Adrenal gland (tissue), 12 donors: Measurements from ENCODE around the gene KCNC1. TPM values are rescaled to one million over a fixed set of nuclear protein-coding genes. Genes with fewer than 3 reads are reported as not detected.

Source experiments
- DNase-seq, 7 donors: peaks; one replicate each; pipeline ENCODE4 v3.0.0-alpha.2; 2019 to 2020
- H3K27ac ChIP-seq, 5 donors: fragments of 200-600 bp; sonication (generic) in 4 of 5; 1 replicate in 3 of 5; 2 replicates in 2 of 5; pipeline versions ENCODE4 v1.5.1 to v1.8.0; 2016 to 2020; ENCODE audit warnings: mild to moderate bottlenecking in 1 of 5
- H3K27me3 ChIP-seq: fragments of 200-600 bp; 2 replicates; pipeline ENCODE4 v1.8.0; 2021
- H3K36me3 ChIP-seq, 2 donors: fragments of 200-600 bp; replicated peaks in 1 of 2; 1 replicate in 1 of 2; 2 replicates in 1 of 2; pipeline versions ENCODE4 v1.5.1 to v1.8.0; 2018 to 2022
- H3K4me1 ChIP-seq, 2 donors: fragments of 200-600 bp; replicated peaks in 1 of 2; 1 replicate in 1 of 2; 2 replicates in 1 of 2; pipeline versions ENCODE4 v1.5.1 to v1.8.0; 2018 to 2021
- H3K4me3 ChIP-seq, 4 donors: fragments of 200-600 bp; sonication (generic) in 3 of 4; one replicate each; pipeline ENCODE4 v1.5.1; 2016 to 2018
- H3K9me3 ChIP-seq, 3 donors: fragments of 200-600 bp; sonication (generic) in 1 of 3; replicated peaks in 1 of 3; 1 replicate in 2 of 3; 2 replicates in 1 of 3; pipeline versions ENCODE4 v1.5.1 to v1.8.0; 2016 to 2021
- POLR2A ChIP-seq, 2 donors: fragments of 450-650 bp; IDR thresholded peaks; one replicate each; pipeline ENCODE4 v1.6.1; 2017; ENCODE audit warnings: antibody characterized with exemption in 2 of 2, mild to moderate bottlenecking in 2 of 2, moderate library complexity in 1 of 2
- WGBS, 4 donors: extraction: QIAGEN DNeasy Blood & Tissue Kit in 2 of 4; methylation state at CpG; one replicate each; pipeline versions ENCODE4 v1.1.5 to v1.1.7; 2013 to 2017; 5-methylcytosine and 5-hydroxymethylcytosine counted together
- intact Hi-C, 2 donors: fragments of 100-400 bp; cut with DNase I; formaldehyde crosslinking; loops; one replicate each; pipeline versions ENCODE4 v1.14.1 to v1.15.0; 2022 to 2023
- polyA plus RNA-seq, 3 donors: library from polyadenylated mRNA; stranded (reverse); fragments of 200-250 nt in 2 of 3; fragments of 350-450 nt in 1 of 3; fragmentation: Illumina TruSeq in 1 of 3; extraction: RNeasy Lipid Tissue Mini Kit (QIAGEN cat#74804) in 1 of 3; gene quantifications; one replicate each; pipeline ENCODE4 v1.2.3, GENCODE V29; 2013 to 2014
- total RNA-seq, 9 donors: library from RNA; depleted of rRNA in 4 of 9; stranded (reverse); fragments of >200 nt in 4 of 9; fragments of 120-200 nt in 1 of 9; fragmentation: NEBNext Ultra II Directional in 1 of 9; extraction: Animal tissue kit (Norgen Biotek cat#: 25700) in 1 of 9; gene quantifications; one replicate each; pipeline versions ENCODE4 v1.1.0 to v1.2.4, GENCODE V29; 2013 to 2023
- TF ChIP-seq, protein P1 (sequence below), 6 experiments: fragments of 450-650 bp in 4 of 6; fragments of 200-600 bp in 2 of 6; sonication (generic) in 1 of 6; IDR thresholded peaks; 1 replicate in 5 of 6; 2 replicates in 1 of 6; pipeline versions ENCODE4 v1.5.1 to v1.8.0; 2016 to 2021; ENCODE audit warnings: antibody characterized with exemption in 6 of 6, mild to moderate bottlenecking in 2 of 6, moderate library complexity in 1 of 6
- donor health status: healthy with polysubstance abuse.
- donor health status: Bipolar disorder and iron deficiency.
- donor health status: DM: yes; HTN: yes; CAD: no.
- donor health status: DM: no; HTN: no; CAD: no.
- donor health status: DM: no; HTN: no; CAD: no.
- donor health status: DM: yes; HTN: yes; CAD: no.

Gene KCNC1
- total and polyA plus RNA-seq, 12 donors, result 0.06 to 1.3 (median 0.55) TPM; not detected in 3

DNA sequence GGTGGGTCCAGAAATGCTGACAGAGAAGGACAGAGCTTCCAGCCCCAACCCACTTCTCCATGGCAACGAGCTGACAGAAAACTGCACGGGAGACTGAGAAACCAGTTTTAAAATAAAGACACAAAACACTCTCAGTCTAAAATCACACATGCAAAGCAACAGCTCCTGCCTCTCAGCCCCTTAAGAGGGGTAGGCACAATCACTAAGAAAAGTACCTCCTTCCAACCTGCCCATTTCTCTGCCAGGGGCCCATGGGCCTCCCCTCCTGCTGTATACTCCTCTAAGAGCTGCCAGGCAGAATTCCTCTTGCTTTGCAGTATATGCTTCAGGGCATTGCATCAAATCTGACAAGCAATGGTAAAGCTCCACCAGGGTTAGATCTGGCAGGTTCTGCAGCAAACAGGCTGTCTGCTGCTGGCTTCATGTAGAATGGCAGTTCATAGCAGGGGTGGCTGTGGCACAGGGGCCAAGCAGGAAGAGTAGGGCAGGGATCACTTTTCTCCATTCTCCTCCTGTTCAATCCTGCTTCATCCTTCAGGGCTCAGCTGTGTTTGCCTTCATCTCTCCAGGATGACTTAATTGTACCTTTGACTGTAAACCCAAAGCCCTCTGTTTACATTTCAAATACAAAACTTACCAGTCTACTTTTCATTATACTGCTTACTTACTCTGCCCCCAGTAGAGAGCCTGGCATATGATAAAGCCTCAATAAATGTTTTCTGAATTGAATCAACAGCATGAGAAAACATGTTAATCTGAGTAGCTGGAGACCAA, 77.7 kb downstream of the KCNC1 start:
- Histone ChIP-seq H3K9me3 (no peaks in the 10 kb centered on the region), H3K4me1 (peaks cover 0 to 14% of the 10 kb centered on the region in 2 donors), H3K4me3 (no peak overlapping the region), H3K27ac (no peak overlapping the region), H3K27me3 (no peaks in the 10 kb centered on the region), H3K36me3 (no peaks in the 10 kb centered on the region)
- no peak for TF ChIP-seq POLR2A (IDR thresholded peaks at IDR 0.05)
- TF ChIP-seq, protein P1, sequence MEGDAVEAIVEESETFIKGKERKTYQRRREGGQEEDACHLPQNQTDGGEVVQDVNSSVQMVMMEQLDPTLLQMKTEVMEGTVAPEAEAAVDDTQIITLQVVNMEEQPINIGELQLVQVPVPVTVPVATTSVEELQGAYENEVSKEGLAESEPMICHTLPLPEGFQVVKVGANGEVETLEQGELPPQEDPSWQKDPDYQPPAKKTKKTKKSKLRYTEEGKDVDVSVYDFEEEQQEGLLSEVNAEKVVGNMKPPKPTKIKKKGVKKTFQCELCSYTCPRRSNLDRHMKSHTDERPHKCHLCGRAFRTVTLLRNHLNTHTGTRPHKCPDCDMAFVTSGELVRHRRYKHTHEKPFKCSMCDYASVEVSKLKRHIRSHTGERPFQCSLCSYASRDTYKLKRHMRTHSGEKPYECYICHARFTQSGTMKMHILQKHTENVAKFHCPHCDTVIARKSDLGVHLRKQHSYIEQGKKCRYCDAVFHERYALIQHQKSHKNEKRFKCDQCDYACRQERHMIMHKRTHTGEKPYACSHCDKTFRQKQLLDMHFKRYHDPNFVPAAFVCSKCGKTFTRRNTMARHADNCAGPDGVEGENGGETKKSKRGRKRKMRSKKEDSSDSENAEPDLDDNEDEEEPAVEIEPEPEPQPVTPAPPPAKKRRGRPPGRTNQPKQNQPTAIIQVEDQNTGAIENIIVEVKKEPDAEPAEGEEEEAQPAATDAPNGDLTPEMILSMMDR (IDR thresholded peaks at IDR 0.05), result no peak
- 46 to 90% (median 73%) methylated on average over 2 of the region's 2 CpGs for WGBS, 4 donors
- DNase-seq, result no peak
- intact Hi-C loops, result no loop called here

DNA sequence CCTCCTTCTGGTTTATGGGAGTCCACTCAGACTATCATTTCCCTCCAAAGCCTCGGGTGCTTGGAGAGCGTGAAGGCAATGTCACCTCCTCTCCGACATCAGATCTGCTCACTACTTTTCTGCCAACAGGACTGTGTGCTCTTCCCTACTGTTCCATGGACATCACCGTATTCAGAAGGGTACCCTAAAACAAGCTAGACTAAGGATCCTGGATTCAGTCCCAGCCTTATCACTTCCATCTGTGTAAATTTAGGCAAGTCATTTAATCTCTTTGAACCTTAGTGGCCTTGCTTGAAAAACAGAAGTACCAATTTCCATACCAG, 78.2 kb downstream of the KCNC1 start:
- no peak overlapping the region for H3K27ac ChIP-seq
- H3K9me3 ChIP-seq, result no peaks in the 10 kb centered on the region
- DNase-seq, result no peak
- TF ChIP-seq, protein P1 (IDR thresholded peaks at IDR 0.05), result no peak
- no peak for TF ChIP-seq POLR2A (IDR thresholded peaks at IDR 0.05)
- H3K4me3 ChIP-seq, result no peak overlapping the region
- no peaks in the 10 kb centered on the region for H3K27me3 ChIP-seq
- 85 to 94% (median 87%) methylated on average over 4 of the region's 4 CpGs for WGBS, 4 donors
- H3K4me1 ChIP-seq, result peaks cover 0 to 14% of the 10 kb centered on the region in 2 donors
- H3K36me3 ChIP-seq, result no peaks in the 10 kb centered on the region
- intact Hi-C loops, result no loop called here

DNA sequence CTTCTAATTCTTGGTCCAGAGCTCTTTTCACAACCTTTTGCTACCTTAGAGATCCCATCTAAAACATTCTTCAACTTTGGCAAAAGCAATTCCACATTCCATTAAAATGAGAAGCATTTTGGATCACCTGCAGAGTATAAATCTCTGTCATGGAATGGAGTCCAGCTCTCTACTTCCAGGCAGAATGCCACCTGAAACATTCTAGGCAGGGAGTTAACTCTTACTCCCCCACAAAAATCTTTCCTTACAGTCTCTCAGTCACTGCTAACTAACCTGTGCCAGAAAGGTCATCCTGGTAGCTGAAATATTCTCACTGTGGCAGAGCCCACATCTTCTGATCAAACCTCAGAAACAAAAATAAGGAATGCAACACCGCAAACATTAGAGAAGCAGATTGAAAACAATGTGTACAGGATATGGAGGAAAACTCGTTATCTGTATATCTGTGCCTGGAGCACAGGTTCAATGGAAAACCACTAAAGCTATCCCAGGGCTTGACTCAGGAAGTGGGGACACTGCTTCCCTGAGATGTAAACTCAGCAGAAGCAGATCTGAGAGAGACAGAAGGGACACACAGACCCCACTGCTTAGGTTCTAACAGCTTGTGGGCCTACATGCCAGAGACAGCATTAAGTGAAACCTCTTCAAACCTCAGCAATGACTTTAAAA, 78.9 kb downstream of the KCNC1 start:
- Histone ChIP-seq H3K27ac (no peak overlapping the region), H3K9me3 (no peaks in the 10 kb centered on the region), H3K4me1 (peaks cover 0 to 14% of the 10 kb centered on the region in 2 donors), H3K4me3 (no peak overlapping the region), H3K27me3 (no peaks in the 10 kb centered on the region), H3K36me3 (no peaks in the 10 kb centered on the region)
- DNase-seq, result no peak
- intact Hi-C loops, result no loop called here
- WGBS, 4 donors, result 71 to 88% (median 82%) methylated on average over 2 of the region's 2 CpGs
- TF ChIP-seq, protein P1 (IDR thresholded peaks at IDR 0.05), result no peak
- TF ChIP-seq POLR2A (IDR thresholded peaks at IDR 0.05), result no peak

DNA sequence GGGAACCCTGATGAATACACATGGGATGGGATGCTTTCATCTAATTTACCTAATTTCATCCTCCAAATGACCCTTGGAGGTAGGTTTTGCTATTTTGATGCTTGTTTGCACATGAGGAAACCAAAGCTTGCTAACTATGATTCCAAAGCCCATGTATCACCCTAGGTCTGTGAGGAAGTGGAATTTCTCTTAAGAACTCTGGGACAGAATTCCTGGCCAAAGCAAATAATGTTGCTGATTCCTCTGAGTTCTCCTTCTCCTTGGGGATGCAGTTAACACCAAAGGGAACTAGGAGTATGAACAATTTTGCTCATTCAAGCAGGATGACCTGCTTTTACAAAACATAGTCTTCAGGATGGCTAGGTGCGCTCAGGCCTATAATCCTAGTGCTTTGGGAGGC, 80.0 kb downstream of the KCNC1 start:
- no peaks in the 10 kb centered on the region for H3K9me3 ChIP-seq
- no peak for DNase-seq
- H3K27me3 ChIP-seq, result no peaks in the 10 kb centered on the region
- H3K4me1 ChIP-seq, result peaks cover 0 to 14% of the 10 kb centered on the region in 2 donors
- no peak overlapping the region for H3K4me3 ChIP-seq
- TF ChIP-seq, protein P1 (IDR thresholded peaks at IDR 0.05), result no peak
- TF ChIP-seq POLR2A (IDR thresholded peaks at IDR 0.05), result no peak
- intact Hi-C loops, result no loop called here
- 89 to 100% (median 98%) methylated on average over 1 of the region's 1 CpG for WGBS, 4 donors
- H3K36me3 ChIP-seq, result no peaks in the 10 kb centered on the region
- no peak overlapping the region for H3K27ac ChIP-seq
